ENCODE data around the gene CEP250. TPM values are rescaled to one million over a fixed set of nuclear protein-coding genes. Genes with fewer than 3 reads are reported as not detected.
A peak's percentile ranks its signal among the peaks of the same experiment; 100 is the strongest.

CEP250 gene
- polyA plus RNA-seq, 1 donor from 2014 or later, result 23.1 TPM

GRCh38 chr20:35561671-35562070 is 106.3 kb downstream of the CEP250 start:
- Mint-ChIP-seq H3K9me3 (no peaks in the 10 kb centered on the region), H3K4me3 (no peak overlapping the region), H3K27me3 (peaks cover 4% of the 10 kb centered on the region), H3K4me1 (no peaks in the 10 kb centered on the region), H3K27ac (peak overlapping the region in 2 of 3 donors; percentile 47 to 81), H3K36me3 (peaks cover 2% of the 10 kb centered on the region)

- Mint-ChIP-seq H3K4me3 (no peak overlapping the region), H3K9me3 (no peaks in the 10 kb centered on the region), H3K27me3 (peaks cover 7% of the 10 kb centered on the region), H3K27ac (no peak overlapping the region), H3K4me1 (no peaks in the 10 kb centered on the region), H3K36me3 (peaks cover 2% of the 10 kb centered on the region)
These were observed 107.2 kb downstream of the CEP250 start for GRCh38 chr20:35562541-35563110.

- H3K27me3 Mint-ChIP-seq, result peaks cover 7% of the 10 kb centered on the region
- H3K4me1 Mint-ChIP-seq, result no peaks in the 10 kb centered on the region
- no peak overlapping the region for H3K27ac Mint-ChIP-seq
- no peak overlapping the region for H3K4me3 Mint-ChIP-seq
- H3K36me3 Mint-ChIP-seq, result no peaks in the 10 kb centered on the region
- no peaks in the 10 kb centered on the region for H3K9me3 Mint-ChIP-seq
These were observed 108.4 kb downstream of the CEP250 start for GRCh38 chr20:35563834-35564233.

- no peaks in the 10 kb centered on the region for H3K9me3 Mint-ChIP-seq
- H3K4me1 Mint-ChIP-seq, result no peaks in the 10 kb centered on the region
- H3K27me3 Mint-ChIP-seq, result peaks cover 7% of the 10 kb centered on the region
- H3K27ac Mint-ChIP-seq, result no peak overlapping the region
- H3K36me3 Mint-ChIP-seq, result no peaks in the 10 kb centered on the region
- H3K4me3 Mint-ChIP-seq, result peak overlapping the region in 1 of 4 donors; percentile 47
These were observed 109.5 kb downstream of the CEP250 start for GRCh38 chr20:35564905-35565304.

GRCh38 chr20:35568645-35569044 is 113.2 kb downstream of the CEP250 start:
- Mint-ChIP-seq H3K4me1 (no peaks in the 10 kb centered on the region), H3K27ac (no peak overlapping the region), H3K4me3 (no peak overlapping the region), H3K36me3 (peaks cover 2% of the 10 kb centered on the region), H3K27me3 (peaks cover 7% of the 10 kb centered on the region), H3K9me3 (peaks cover 2 to 5% (median 2%) of the 10 kb centered on the region in 3 donors)

Other genes starting within 250 kb of the CEP250 start
- gene MMP24, start 228.9 kb upstream of the CEP250 start, polyA plus RNA-seq, result 0.09 TPM
- gene MMP24OS, start 177.5 kb upstream of the CEP250 start, polyA plus RNA-seq, result 14.0 TPM
- 204 TPM for gene EIF6, start 170.8 kb upstream of the CEP250 start, polyA plus RNA-seq
- not detected for gene FAM83C, start 163.2 kb upstream of the CEP250 start, polyA plus RNA-seq
- gene UQCC1, start 43.6 kb upstream of the CEP250 start, polyA plus RNA-seq, result 19.7 TPM
- not detected for gene GDF5, start 17.4 kb upstream of the CEP250 start, polyA plus RNA-seq
- not detected for gene C20orf173, start 74.1 kb downstream of the CEP250 start, polyA plus RNA-seq
- gene ERGIC3, start 86.5 kb downstream of the CEP250 start, polyA plus RNA-seq, result 119 TPM
- 1.9 TPM for gene SPAG4, start 160.2 kb downstream of the CEP250 start, polyA plus RNA-seq
- 306 TPM for gene CPNE1, start 209.3 kb downstream of the CEP250 start, polyA plus RNA-seq
- 36.9 TPM for gene RBM12, start 209.3 kb downstream of the CEP250 start, polyA plus RNA-seq
- gene NFS1, start 243.8 kb downstream of the CEP250 start, polyA plus RNA-seq, result 18.1 TPM
- 323 TPM for gene ROMO1, start 243.8 kb downstream of the CEP250 start, polyA plus RNA-seq